ENCODE results near the gene RGS14.
"Not testable (repeated sequence)": the region's sequence is repeated elsewhere in the genome, so short reads cannot be mapped to it uniquely, and the experiment has no call there.

Gene RGS14

DNA sequence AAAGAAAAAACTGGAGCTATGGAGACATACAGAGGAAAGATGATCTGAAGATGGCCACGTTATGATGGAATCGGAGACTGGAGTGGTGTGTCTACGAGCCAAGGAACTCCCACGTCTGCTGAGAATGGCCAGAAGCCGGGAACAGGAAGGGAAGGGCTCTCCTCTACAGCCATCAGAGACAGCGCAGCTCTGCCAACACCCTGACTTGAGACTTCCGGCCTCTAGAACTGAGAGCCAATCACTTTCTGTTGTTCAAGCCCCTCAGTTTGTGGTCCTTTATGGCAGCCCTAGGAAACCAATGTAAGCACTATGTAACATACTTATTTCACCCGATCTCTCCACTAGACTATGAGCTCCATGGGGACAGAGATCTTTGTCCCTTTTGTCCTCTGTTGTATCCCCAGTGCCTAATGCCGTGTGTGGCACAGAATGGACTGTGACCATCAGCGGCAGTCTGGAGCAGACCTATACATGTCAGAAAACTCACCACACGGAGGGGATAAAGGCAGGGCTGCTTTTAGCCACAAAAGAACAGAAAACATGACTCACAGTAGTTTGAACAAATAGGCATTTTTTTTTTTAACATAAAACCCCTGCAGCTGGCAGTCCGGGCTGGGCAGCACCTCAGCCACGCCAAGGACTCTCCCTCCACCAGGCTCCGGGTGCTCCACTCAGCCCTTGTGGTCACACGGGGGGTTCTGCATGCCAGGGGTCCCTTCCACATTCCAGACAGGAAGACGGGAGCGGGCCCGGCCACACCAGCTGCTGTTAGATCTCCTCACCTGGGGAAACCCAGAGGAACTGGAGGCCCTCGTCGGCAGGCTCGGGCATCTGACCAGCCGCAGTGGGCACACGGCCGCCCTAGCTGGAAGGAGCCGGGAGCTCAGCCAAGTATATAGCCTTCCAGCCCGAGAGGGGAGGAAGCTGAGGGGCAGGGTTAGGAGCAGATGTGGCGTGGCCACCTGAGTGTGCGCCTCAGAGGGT, 29.9 kb upstream of the RGS14 start:
- no peak for DNase-seq (ENCODE audit: low read depth, low spot score)

GRCh38 chr5:177328545-177329231, 29.0 kb upstream of the RGS14 start:
- DNase-seq (ENCODE audit: low read depth, low spot score), result no peak

GRCh38 chr5:177329883-177330282, 27.8 kb upstream of the RGS14 start:
- DNase-seq (ENCODE audit: low read depth, low spot score), result no peak

- no peak for DNase-seq (ENCODE audit: low read depth, low spot score)
Measured at GRCh38 chr5:177330991-177331842, 26.5 kb upstream of the RGS14 start.

GRCh38 chr5:177332031-177332895, 25.5 kb upstream of the RGS14 start:
- no peak for DNase-seq (ENCODE audit: low read depth, low spot score)

DNA sequence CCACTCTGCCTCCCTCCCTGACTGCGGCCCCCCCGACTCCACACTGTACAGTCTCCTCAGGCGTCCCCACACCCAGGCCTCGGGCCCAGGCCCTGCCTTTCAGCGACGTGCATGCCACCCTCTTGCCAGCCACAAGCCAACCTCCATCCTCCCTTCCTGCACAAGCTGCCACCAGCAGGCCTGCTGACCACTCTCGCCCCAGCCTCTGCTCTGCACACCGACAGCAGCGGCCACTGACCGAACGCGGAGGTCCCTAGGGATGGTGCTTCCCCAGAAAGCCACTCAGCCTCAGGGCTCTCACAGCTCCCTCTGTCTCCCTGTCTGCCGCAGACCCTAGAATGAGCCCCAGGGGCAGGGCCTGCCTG, 24.8 kb upstream of the RGS14 start:
- DNase-seq (ENCODE audit: low read depth, low spot score), result no peak

- DNase-seq (ENCODE audit: low read depth, low spot score), result no peak
Measured at GRCh38 chr5:177333420-177334154, 24.1 kb upstream of the RGS14 start.

GRCh38 chr5:177334155-177334551, 23.6 kb upstream of the RGS14 start:
- no peak for DNase-seq (ENCODE audit: low read depth, low spot score)

GRCh38 chr5:177334781-177335700, 22.7 kb upstream of the RGS14 start:
- no peak for DNase-seq (ENCODE audit: low read depth, low spot score)

GRCh38 chr5:177335701-177336065, 22.0 kb upstream of the RGS14 start:
- DNase-seq (ENCODE audit: low read depth, low spot score), result no peak

GRCh38 chr5:177336112-177336511, 21.6 kb upstream of the RGS14 start:
- no peak for DNase-seq (ENCODE audit: low read depth, low spot score)

DNA sequence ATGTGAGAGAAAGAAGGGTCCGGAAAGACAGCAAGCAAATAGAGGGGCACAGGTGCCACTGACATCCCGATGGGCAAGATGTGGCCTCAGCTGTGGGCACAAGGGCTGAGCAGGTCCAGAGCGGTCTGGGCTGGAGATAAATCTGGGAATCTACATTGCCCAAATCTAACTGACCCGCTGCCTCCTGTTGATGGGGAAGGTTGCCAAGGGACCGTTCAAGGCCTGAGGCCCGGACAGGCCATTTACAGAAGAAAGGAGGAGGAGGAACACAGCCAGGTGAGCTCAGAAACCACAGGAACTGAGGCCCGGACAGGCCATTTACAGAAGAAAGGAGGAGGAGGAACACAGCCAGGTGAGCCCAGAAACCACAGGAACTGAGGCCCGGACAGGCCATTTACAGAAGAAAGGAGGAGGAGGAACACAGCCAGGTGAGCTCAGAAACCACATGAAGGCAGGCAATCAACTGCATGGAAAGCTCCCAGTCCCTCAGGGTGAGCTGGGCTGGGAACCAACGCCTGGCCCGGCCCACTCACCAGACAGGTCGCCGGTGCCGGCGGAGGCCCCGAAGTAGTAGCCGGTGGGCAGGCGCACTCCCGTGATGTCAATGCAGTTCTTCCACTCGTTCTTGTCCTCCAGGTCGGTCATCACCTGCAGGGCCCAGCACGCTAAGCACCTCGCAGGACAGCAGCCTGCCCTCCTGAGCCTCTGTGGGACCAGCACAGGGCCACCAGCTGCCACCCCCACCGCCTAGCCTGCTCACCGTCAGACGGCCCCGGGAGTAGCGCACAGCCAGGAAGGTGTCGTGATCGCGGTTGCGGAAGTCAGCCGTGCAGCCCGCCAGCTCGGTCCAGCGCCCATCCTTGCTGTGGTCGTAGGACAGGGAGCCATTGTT, 20.9 kb upstream of the RGS14 start:
- DNase-seq (ENCODE audit: low read depth, low spot score), result no peak

DNA sequence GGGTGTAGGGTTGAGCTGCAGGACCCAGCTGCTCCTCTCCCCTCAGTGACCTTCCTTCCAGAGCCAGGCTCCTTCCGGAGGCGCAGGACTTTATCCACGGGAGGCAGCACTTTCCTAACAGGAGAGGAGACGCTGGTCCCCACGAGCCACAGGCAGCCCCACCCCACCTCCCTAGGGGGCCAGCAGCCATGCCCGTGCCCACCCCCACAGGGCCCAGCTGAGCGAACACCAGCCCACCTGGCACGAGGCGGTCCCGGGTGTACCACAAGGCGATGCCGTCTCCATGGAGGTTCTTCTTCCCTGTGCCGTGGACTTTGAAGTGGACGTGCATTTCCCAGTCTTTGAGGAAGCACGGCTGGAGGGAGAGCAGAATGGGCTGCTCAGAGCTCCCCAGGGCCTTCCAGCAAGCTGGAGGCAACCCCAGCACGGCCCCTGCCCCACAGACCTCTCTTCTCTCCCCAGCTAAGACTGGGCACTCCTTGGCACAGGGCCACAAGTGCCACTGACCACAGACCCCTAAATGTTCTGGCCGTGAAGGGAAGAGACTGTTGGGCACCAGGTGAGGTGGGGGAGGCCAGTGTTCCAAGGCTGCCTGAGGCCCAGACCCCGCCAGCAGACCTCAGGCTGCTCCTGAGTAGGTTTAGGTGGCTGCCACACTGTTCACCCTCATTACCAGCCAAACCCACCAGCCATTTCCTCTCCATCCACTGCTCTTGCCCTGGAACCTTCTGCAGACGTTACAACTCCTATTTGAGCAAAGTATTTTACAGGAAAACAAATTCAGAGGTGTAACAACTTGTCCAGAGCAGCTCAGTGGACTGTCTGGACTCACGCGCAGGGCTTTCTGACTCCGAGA, 19.2 kb upstream of the RGS14 start:
- DNase-seq (ENCODE audit: low read depth, low spot score), result no peak

GRCh38 chr5:177339107-177339638, 18.6 kb upstream of the RGS14 start:
- DNase-seq (ENCODE audit: low read depth, low spot score), result no peak

DNA sequence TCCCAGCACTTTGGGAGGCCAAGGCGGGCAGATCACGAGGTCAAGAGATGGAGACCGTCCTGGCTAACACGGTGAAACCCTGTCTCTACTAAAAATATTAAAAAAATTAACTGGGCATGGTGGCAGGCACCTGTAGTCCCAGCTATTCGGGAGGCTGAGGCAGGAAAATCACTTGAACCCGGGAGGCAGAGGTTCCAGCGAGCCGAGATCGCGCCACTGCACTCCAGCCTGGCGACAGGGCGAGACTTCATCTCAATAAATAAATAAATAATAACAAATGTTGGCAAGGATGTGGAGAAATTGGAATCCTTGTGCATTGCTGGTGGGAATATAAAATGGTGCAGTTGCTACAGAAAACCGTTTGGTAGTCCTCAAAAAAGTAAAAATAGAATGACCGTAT, 14.7 kb upstream of the RGS14 start:
- not testable (repeated sequence) for DNase-seq (ENCODE audit: low read depth, low spot score)

- DNase-seq (ENCODE audit: low read depth, low spot score), result no peak
Measured at GRCh38 chr5:177343777-177344176, 13.9 kb upstream of the RGS14 start.

- no peak for DNase-seq (ENCODE audit: low read depth, low spot score)
Measured at GRCh38 chr5:177344891-177345290, 12.8 kb upstream of the RGS14 start.
